Smooth muscle cell (in vitro differentiated cells): ENCODE data around the gene MARCHF3. TPM values are rescaled to one million over a fixed set of nuclear protein-coding genes. Genes with fewer than 3 reads are reported as not detected.
"Not testable (repeated sequence)": the region's sequence is repeated elsewhere in the genome, so short reads cannot be mapped to it uniquely, and the experiment has no call there.

Experiments used
- DNase-seq: peaks from one replicate; lab custom pipeline; 2025; ENCODE audit not compliant: unreplicated experiment; lab: John Stamatoyannopoulos, UW
- H2AFZ ChIP-seq: fragments of 200-600 bp; sonication (generic); 2 replicates; pipeline ENCODE4 v1.6.0; 2016; ENCODE audit warnings: antibody characterized with exemption, low read depth, mild to moderate bottlenecking
- H3F3A ChIP-seq: fragments of 200-600 bp; sonication (generic); 2 replicates; pipeline ENCODE4 v1.6.0; 2017; ENCODE audit warnings: antibody characterized with exemption, low read depth
- H3K27ac ChIP-seq: fragments of 200-600 bp; sonication (generic); 2 replicates; pipeline ENCODE4 v1.5.1; 2016; ENCODE audit warnings: low read depth, mild to moderate bottlenecking
- H3K27me3 ChIP-seq: fragments of 200-600 bp; sonication (generic); 2 replicates; pipeline ENCODE4 v1.6.1; 2016; ENCODE audit warnings: low read depth, mild to moderate bottlenecking
- H3K36me3 ChIP-seq: fragments of 200-600 bp; sonication (generic); 2 replicates; pipeline ENCODE4 v1.5.1; 2016; ENCODE audit warnings: low read depth
- H3K4me1 ChIP-seq: fragments of 200-600 bp; sonication (generic); 2 replicates; pipeline ENCODE4 v1.5.1; 2016; ENCODE audit warnings: low read depth
- H3K4me2 ChIP-seq: fragments of 200-600 bp; sonication (generic); 2 replicates; pipeline ENCODE4 v1.6.0; 2016; ENCODE audit warnings: mild to moderate bottlenecking
- H3K4me3 ChIP-seq: fragments of 200-600 bp; sonication (generic); 2 replicates; pipeline ENCODE4 v1.5.1; 2016; ENCODE audit warnings: mild to moderate bottlenecking
- H3K79me2 ChIP-seq: fragments of 200-600 bp; sonication (generic); 2 replicates; pipeline ENCODE4 v1.6.0; 2016; ENCODE audit warnings: low read depth, mild to moderate bottlenecking
- H3K9ac ChIP-seq: fragments of 200-600 bp; sonication (generic); 2 replicates; pipeline ENCODE4 v1.6.0; 2016; ENCODE audit warnings: low read depth
- H3K9me3 ChIP-seq: fragments of 200-600 bp; sonication (generic); replicated peaks from 2 replicates; pipeline ENCODE4 v1.5.1; 2016; ENCODE audit warnings: low read depth
- H4K20me1 ChIP-seq: fragments of 200-600 bp; sonication (generic); 2 replicates; pipeline ENCODE4 v1.6.0; 2016; ENCODE audit warnings: low read depth
- WGBS: methylation state at CpG from one replicate; pipeline ENCODE4 v1.1.7; 2016; ENCODE audit warnings: low lambda C conversion rate; 5-methylcytosine and 5-hydroxymethylcytosine counted together
- polyA plus RNA-seq: library from polyadenylated mRNA; unstranded; fragments of >200 nt; fragmentation: Nextera tagmentation; extraction: Ambion mirVana; gene quantifications from 2 replicates; pipeline ENCODE4 v1.2.1, GENCODE V29; 2016
- total RNA-seq: library from RNA; depleted of rRNA; stranded (reverse); fragments of >200 nt; gene quantifications from 2 replicates; pipeline ENCODE4 v1.2.3, GENCODE V29; 2014
- TF ChIP-seq, protein P1 (sequence below): fragments of 200-600 bp; sonication (generic); IDR thresholded peaks from 2 replicates; pipeline ENCODE4 v1.5.1; 2017; ENCODE audit warnings: borderline replicate concordance, mild to moderate bottlenecking, antibody characterized with exemption; ENCODE audit not compliant: insufficient read depth, poor library complexity, severe bottlenecking

Gene MARCHF3
- total and polyA plus RNA-seq, 2 experiments from 2014 or later, result 17.8 to 30.8 TPM

- Histone ChIP-seq H3K9ac (no peak overlapping the region), H3K27me3 (peaks cover 17% of the 10 kb centered on the region), H3F3A (no peaks in the 10 kb centered on the region), H3K4me2 (peak overlapping the region; percentile 30), H3K9me3 (no peaks in the 10 kb centered on the region), H3K4me3 (no peak overlapping the region), H2AFZ (no peak overlapping the region), H4K20me1 (no peaks in the 10 kb centered on the region), H3K79me2 (no peaks in the 10 kb centered on the region), H3K4me1 (peaks cover 30% of the 10 kb centered on the region), H3K27ac (no peak overlapping the region), H3K36me3 (no peaks in the 10 kb centered on the region)
- no peak for DNase-seq
- TF ChIP-seq, protein P1, sequence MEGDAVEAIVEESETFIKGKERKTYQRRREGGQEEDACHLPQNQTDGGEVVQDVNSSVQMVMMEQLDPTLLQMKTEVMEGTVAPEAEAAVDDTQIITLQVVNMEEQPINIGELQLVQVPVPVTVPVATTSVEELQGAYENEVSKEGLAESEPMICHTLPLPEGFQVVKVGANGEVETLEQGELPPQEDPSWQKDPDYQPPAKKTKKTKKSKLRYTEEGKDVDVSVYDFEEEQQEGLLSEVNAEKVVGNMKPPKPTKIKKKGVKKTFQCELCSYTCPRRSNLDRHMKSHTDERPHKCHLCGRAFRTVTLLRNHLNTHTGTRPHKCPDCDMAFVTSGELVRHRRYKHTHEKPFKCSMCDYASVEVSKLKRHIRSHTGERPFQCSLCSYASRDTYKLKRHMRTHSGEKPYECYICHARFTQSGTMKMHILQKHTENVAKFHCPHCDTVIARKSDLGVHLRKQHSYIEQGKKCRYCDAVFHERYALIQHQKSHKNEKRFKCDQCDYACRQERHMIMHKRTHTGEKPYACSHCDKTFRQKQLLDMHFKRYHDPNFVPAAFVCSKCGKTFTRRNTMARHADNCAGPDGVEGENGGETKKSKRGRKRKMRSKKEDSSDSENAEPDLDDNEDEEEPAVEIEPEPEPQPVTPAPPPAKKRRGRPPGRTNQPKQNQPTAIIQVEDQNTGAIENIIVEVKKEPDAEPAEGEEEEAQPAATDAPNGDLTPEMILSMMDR, result no peak
Measured at GRCh38 chr5:126846344-126846743, 184.0 kb downstream of the MARCHF3 start.

DNA sequence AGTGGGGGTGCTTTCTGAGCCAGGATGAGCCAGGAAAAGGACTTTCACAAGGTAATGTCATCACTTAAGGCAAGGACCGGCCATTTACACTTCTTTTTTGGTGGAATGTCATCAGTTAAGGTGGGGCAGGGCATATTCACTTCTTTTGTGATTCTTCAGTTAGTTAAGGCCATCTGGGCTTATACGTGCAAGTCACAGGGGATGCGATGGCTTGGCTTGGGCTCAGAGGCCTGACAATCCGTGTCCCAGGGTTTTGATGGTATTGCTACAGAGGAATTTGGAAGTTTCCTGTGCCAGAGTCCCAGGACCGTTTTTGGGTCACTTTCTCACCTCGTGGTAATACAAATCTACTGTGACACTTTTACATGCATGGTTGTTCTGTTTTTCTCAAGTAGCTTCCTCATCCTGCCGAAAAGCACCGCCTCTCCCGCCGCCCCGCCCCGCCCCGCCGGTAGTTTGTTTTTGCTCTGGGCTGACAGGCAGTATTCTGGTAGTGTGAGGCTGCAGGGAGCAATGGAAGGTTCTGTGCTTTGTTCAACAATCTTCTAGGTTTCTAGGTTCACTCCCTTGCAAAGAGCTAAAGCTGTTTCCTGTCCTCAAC lies 184.8 kb downstream of the MARCHF3 start:
- not testable (repeated sequence) for H3K79me2 ChIP-seq, H4K20me1 ChIP-seq, DNase-seq, H3K36me3 ChIP-seq, H3K4me3 ChIP-seq, H3K27ac ChIP-seq, H3K9me3 ChIP-seq, H3F3A ChIP-seq, H2AFZ ChIP-seq, H3K9ac ChIP-seq
- WGBS, result 19% methylated on average over 14 of the region's 14 CpGs
- Histone ChIP-seq H3K27me3 (peaks cover 17% of the 10 kb centered on the region), H3K4me1 (peaks cover 30% of the 10 kb centered on the region), H3K4me2 (peak overlapping the region; percentile 40)

DNA sequence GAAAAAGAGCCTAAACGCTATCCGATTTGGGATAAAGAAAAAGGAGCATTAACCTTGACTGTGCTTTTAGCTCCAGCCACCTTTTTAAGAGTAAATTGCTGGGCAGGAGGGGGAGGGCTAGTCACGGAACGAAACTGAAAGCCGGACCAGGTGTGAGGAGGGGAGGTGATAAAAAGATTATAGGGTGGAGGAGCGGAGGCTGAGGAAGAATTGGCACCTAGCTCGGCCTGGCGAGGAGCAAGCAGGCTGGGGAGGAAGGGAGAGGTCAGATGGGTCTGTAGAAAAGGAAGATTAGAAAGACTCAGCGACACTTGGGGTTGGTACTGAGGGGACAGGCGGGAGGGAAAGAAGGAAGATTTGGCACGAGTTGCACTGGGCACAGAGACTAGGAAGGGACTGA lies 187.0 kb downstream of the MARCHF3 start:
- not testable (repeated sequence) for H3F3A ChIP-seq, H3K9me3 ChIP-seq, H4K20me1 ChIP-seq, H2AFZ ChIP-seq, H3K36me3 ChIP-seq, H3K79me2 ChIP-seq, H3K27ac ChIP-seq, H3K4me2 ChIP-seq, H3K4me3 ChIP-seq, H3K9ac ChIP-seq, DNase-seq
- WGBS, result 30% methylated on average over 11 of the region's 11 CpGs
- H3K27me3 ChIP-seq, result peaks cover 17% of the 10 kb centered on the region
- H3K4me1 ChIP-seq, result peaks cover 21% of the 10 kb centered on the region

DNA sequence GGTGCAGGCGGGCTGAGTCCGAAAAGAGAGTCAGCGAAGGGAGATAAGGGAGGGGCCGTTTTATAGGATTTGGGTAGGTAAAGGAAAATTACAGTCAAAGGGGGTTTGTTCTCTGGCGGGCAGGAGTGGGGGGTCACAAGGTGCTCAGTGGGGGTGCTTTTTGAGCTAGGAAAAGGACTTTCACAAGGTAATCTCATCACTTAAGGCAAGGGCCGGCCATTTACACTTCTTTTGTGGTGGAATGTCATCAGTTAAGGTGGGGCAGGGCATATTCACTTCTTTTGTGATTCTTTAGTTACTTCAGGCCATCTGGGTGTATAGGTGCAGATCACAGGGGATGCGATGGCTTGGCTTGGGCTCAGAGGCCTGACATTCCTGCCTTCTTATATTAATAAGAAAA lies 191.0 kb downstream of the MARCHF3 start:
- H4K20me1 ChIP-seq, H3K27ac ChIP-seq: not testable (repeated sequence)
- WGBS, result 87% methylated on average over 7 of the region's 7 CpGs

GRCh38 chr5:126837906-126838539 lies 192.3 kb downstream of the MARCHF3 start:
- H3K4me1 ChIP-seq, result no peaks in the 10 kb centered on the region
- H3K27me3 ChIP-seq, result peaks cover 2% of the 10 kb centered on the region
- no peak overlapping the region for H3K27ac ChIP-seq
- DNase-seq, result no peak
- H3K4me2 ChIP-seq, result peak overlapping the region; percentile 64
- 49% methylated on average over 7 of the region's 7 CpGs for WGBS
- H3K4me3 ChIP-seq, result no peak overlapping the region
- H3K9ac ChIP-seq, result no peak overlapping the region
- TF ChIP-seq, protein P1, result peak; percentile 48
- H4K20me1 ChIP-seq, result no peaks in the 10 kb centered on the region
- no peaks in the 10 kb centered on the region for H3F3A ChIP-seq
- no peak overlapping the region for H2AFZ ChIP-seq
- no peaks in the 10 kb centered on the region for H3K9me3 ChIP-seq
- H3K36me3 ChIP-seq, result no peaks in the 10 kb centered on the region
- no peaks in the 10 kb centered on the region for H3K79me2 ChIP-seq

More for the DNA sequence above, 191.0 kb downstream of the MARCHF3 start:
- not testable (repeated sequence) for H3K4me3 ChIP-seq, DNase-seq, H3K4me1 ChIP-seq, H3K9ac ChIP-seq, H2AFZ ChIP-seq, H3K9me3 ChIP-seq, H3F3A ChIP-seq, H3K79me2 ChIP-seq, H3K36me3 ChIP-seq, H3K4me2 ChIP-seq
- peaks cover 14% of the 10 kb centered on the region for H3K27me3 ChIP-seq
